Gastroesophageal sphincter (tissue), 4 donors: ENCODE results near the gene SNX8. TPM values are rescaled to one million over a fixed set of nuclear protein-coding genes. Genes with fewer than 3 reads are reported as not detected.

Experiments used
- ATAC-seq: fragments of 150-250 bp; one replicate; pipeline ENCODE4 v1.9.1; 2016; ENCODE audit warnings: mild to moderate bottlenecking, moderate library complexity
- H3K27ac ChIP-seq, 4 donors: fragments of 200-600 bp; sonication (generic) in 3 of 4; 1 replicate in 3 of 4; 2 replicates in 1 of 4; pipeline ENCODE4 v1.5.1; 2016 to 2019
- H3K27me3 ChIP-seq: fragments of 200-600 bp; sonication (generic); one replicate; pipeline ENCODE4 v1.5.1; 2019
- H3K36me3 ChIP-seq, 2 donors: fragments of 200-600 bp; sonication (generic); one replicate each; pipeline ENCODE4 v1.5.1; 2019; ENCODE audit warnings: control low read depth in 1 of 2
- H3K4me1 ChIP-seq, 3 donors: fragments of 200-600 bp; sonication (generic); 1 replicate in 2 of 3; 2 replicates in 1 of 3; pipeline ENCODE4 v1.5.1; 2016 to 2019; ENCODE audit warnings: control low read depth in 2 of 3
- H3K4me3 ChIP-seq, 2 donors: fragments of 200-600 bp; sonication (generic); one replicate each; pipeline ENCODE4 v1.5.1; 2019; ENCODE audit warnings: mild to moderate bottlenecking in 1 of 2, moderate library complexity in 1 of 2
- H3K9me3 ChIP-seq, 3 donors: fragments of 200-600 bp; sonication (generic); one replicate each; pipeline ENCODE4 v1.5.1; 2017 to 2019; ENCODE audit warnings: control low read depth in 2 of 3
- EP300 ChIP-seq: sonication (generic); formaldehyde crosslinking; IDR thresholded peaks from one replicate; pipeline ENCODE4 v1.6.1; 2017; ENCODE audit warnings: antibody characterized with exemption, mild to moderate bottlenecking
- POLR2A ChIP-seq, 2 donors: fragments of 450-650 bp; IDR thresholded peaks; one replicate each; pipeline ENCODE4 v1.6.1; 2017; ENCODE audit warnings: antibody characterized with exemption in 2 of 2, mild to moderate bottlenecking in 2 of 2, moderate library complexity in 1 of 2
- POLR2AphosphoS5 ChIP-seq: sonication (generic); formaldehyde crosslinking; IDR thresholded peaks from one replicate; pipeline ENCODE4 v1.6.1; 2017; ENCODE audit warnings: antibody characterized with exemption
- WGBS, 2 donors: methylation state at CpG; one replicate each; pipeline ENCODE4 v1.1.5; 2018; ENCODE audit warnings: low coverage in 1 of 2; 5-methylcytosine and 5-hydroxymethylcytosine counted together
- total RNA-seq, 4 donors: library from RNA; depleted of rRNA; stranded (reverse); fragments of >200 nt; gene quantifications; one replicate each; pipeline ENCODE4 v1.1.0, GENCODE V29; 2016
- TF ChIP-seq, protein P1 (sequence below), 4 experiments: fragments of 200-600 bp in 2 of 4; fragments of 450-650 bp in 2 of 4; sonication (generic) in 1 of 4; IDR thresholded peaks; one replicate each; pipeline ENCODE4 v1.5.1; 2017 to 2019; ENCODE audit warnings: antibody characterized with exemption in 4 of 4, mild to moderate bottlenecking in 2 of 4, moderate library complexity in 2 of 4

Gene SNX8
- total RNA-seq, 4 donors from 2014 or later, result 8.7 to 17.8 (median 9.8) TPM

DNA sequence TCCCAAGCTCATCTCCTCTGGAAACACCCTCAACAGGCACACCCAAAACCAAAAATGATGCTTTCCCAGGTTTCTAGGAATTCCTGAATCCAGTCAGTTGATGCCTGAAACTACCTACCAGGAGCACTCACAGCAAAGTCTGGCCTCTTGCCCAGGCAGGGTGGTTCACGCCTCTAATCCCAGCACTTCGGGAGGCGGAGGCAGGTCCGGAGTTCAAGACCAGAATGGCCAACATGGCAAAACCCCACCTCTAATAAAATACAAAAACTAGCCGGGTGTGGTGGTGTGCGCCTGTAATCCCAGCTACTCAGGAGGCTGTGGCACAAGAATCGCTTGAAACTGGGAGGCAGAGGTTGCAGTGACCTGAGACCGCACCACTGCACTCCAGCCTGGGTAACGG lies 83.4 kb downstream of the SNX8 start:
- Histone ChIP-seq H3K27ac (no peak overlapping the region), H3K36me3 (peaks cover 0 to 61% of the 10 kb centered on the region in 2 donors), H3K4me3 (peak overlapping the region in 1 of 2 donors; percentile 100), H3K27me3 (no peaks in the 10 kb centered on the region), H3K9me3 (no peaks in the 10 kb centered on the region), H3K4me1 (peaks cover 0 to 41% (median 15%) of the 10 kb centered on the region in 3 donors)
- ATAC-seq, result no peak
- TF ChIP-seq POLR2AphosphoS5 (no peak), POLR2A (IDR thresholded peaks at IDR 0.05) (no peak), EP300 (no peak)
- TF ChIP-seq, protein P1, sequence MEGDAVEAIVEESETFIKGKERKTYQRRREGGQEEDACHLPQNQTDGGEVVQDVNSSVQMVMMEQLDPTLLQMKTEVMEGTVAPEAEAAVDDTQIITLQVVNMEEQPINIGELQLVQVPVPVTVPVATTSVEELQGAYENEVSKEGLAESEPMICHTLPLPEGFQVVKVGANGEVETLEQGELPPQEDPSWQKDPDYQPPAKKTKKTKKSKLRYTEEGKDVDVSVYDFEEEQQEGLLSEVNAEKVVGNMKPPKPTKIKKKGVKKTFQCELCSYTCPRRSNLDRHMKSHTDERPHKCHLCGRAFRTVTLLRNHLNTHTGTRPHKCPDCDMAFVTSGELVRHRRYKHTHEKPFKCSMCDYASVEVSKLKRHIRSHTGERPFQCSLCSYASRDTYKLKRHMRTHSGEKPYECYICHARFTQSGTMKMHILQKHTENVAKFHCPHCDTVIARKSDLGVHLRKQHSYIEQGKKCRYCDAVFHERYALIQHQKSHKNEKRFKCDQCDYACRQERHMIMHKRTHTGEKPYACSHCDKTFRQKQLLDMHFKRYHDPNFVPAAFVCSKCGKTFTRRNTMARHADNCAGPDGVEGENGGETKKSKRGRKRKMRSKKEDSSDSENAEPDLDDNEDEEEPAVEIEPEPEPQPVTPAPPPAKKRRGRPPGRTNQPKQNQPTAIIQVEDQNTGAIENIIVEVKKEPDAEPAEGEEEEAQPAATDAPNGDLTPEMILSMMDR (IDR thresholded peaks at IDR 0.05), result no peak
- 95% methylated on average over 8 of the region's 9 CpGs; no CpG with 5 or more reads in 1 of the 2 donors for WGBS, 2 donors

DNA sequence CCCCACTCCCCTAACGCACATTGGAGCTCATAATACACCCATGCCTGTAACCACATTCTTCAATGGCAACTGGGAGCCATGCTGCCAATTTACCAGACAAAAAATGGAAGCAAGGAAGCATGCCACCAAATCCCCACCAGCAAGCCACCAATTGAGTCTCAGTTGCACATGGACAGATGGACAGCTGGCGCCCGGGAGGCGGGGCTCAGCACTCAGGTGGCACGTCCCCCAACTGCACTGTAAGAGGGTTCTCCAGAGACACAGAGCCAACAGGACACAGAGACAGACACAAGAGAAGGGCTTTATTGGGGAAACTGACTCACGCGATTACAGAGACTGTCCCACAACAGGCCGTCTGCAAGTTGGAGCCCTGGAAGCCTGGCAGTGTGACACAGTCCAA lies 84.0 kb downstream of the SNX8 start:
- TF ChIP-seq POLR2AphosphoS5 (no peak), POLR2A (IDR thresholded peaks at IDR 0.05) (no peak), EP300 (no peak)
- TF ChIP-seq, protein P1 (IDR thresholded peaks at IDR 0.05), result no peak
- Histone ChIP-seq H3K4me3 (no peak overlapping the region), H3K27me3 (no peaks in the 10 kb centered on the region), H3K36me3 (peaks cover 0 to 61% of the 10 kb centered on the region in 2 donors), H3K9me3 (no peaks in the 10 kb centered on the region), H3K27ac (no peak overlapping the region), H3K4me1 (peaks cover 0 to 41% (median 15%) of the 10 kb centered on the region in 3 donors)
- ATAC-seq, result no peak
- WGBS, 2 donors, result 92 to 100% methylated on average over 1 to 7 of the region's 8 CpGs

DNA sequence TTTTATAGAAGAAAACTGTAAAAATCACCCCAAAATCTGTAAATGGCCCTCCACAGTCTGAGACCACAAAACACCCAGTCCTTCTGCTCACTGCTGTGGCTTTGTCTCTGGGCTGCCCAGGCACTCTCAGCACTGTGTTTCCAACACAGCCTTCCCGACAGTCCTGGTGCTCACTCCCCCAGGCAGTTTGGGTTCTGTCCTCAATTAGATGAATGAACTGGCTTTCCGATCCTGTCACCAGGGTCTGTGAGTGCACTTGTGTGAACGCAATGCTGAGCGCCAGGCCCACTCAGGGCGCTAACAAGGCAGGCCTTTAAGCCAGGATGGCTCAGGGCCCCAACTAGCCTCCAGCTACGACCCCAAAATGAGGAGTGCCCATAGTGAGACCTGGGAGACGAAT lies 84.8 kb downstream of the SNX8 start:
- H3K36me3 ChIP-seq, result peaks cover 0 to 61% of the 10 kb centered on the region in 2 donors
- no peak for TF ChIP-seq POLR2AphosphoS5
- TF ChIP-seq, protein P1 (IDR thresholded peaks at IDR 0.05), result no peak
- no peak for TF ChIP-seq POLR2A (IDR thresholded peaks at IDR 0.05)
- no peak for TF ChIP-seq EP300
- no peaks in the 10 kb centered on the region for H3K9me3 ChIP-seq
- no peak overlapping the region for H3K27ac ChIP-seq
- ATAC-seq, result no peak
- 71 to 80% methylated on average over 1 of the region's 7 CpGs for WGBS, 2 donors
- no peaks in the 10 kb centered on the region for H3K27me3 ChIP-seq
- H3K4me1 ChIP-seq, result peaks cover 0 to 41% (median 15%) of the 10 kb centered on the region in 3 donors
- H3K4me3 ChIP-seq, result no peak overlapping the region

DNA sequence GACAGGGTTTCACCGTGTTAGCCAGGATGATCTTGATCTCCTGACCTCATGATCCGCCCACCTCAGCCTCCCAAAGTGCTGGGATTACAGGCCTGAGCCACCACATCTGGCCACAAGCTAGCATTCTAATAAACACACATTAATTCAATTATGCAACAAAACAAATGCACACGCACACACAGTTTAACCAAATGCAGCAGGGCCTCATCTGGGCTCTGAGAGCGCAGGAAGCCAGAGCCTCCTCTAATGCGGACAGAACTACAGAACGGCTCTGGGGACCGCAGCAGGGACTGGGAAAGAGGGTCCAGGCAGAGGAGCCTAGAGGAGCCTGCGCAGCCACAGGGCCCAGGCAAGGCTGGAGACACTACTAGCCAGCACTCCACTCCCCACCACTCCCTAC lies 85.3 kb downstream of the SNX8 start:
- WGBS, 2 donors, result 60 to 63% methylated on average over 1 to 4 of the region's 8 CpGs

DNA sequence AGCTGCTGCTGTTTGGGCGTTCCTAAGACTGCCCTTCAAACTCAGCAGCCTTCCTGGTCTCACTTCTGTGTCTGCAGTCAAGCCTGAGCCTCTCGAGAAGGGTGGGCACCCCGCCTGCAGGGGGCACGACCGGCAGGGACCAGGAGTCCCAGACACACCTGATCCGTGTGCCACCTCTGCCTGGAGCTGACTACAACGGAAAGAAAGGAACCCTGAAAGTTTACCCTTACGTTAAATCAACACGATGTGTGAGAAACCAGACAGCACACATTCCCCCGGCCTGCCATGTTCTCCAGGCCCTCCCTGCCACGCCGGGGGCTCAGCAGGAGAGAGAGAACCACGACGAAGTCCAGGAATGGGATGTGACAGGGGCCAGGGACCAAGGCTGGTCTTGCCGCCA lies 86.5 kb downstream of the SNX8 start:
- Histone ChIP-seq H3K36me3 (peaks cover 0 to 74% of the 10 kb centered on the region in 2 donors), H3K4me3 (no peak overlapping the region), H3K27ac (no peak overlapping the region), H3K27me3 (no peaks in the 10 kb centered on the region), H3K9me3 (no peaks in the 10 kb centered on the region), H3K4me1 (peaks cover 0 to 35% (median 15%) of the 10 kb centered on the region in 3 donors)
- ATAC-seq, result no peak
- WGBS, 2 donors, result 100% methylated on average over 3 of the region's 15 CpGs; no CpG with 5 or more reads in 1 of the 2 donors
- TF ChIP-seq POLR2AphosphoS5 (no peak), EP300 (no peak), POLR2A (IDR thresholded peaks at IDR 0.05) (no peak)
- TF ChIP-seq, protein P1 (IDR thresholded peaks at IDR 0.05), result no peak

More for the DNA sequence above, 85.3 kb downstream of the SNX8 start:
- no peaks in the 10 kb centered on the region for H3K27me3 ChIP-seq
- no peak for TF ChIP-seq POLR2A (IDR thresholded peaks at IDR 0.05)
- TF ChIP-seq, protein P1 (IDR thresholded peaks at IDR 0.05), result no peak
- TF ChIP-seq POLR2AphosphoS5, result no peak
- no peak for TF ChIP-seq EP300
- peaks cover 0 to 62% of the 10 kb centered on the region in 2 donors for H3K36me3 ChIP-seq
- no peak overlapping the region for H3K4me3 ChIP-seq
- H3K27ac ChIP-seq, result no peak overlapping the region
- peaks cover 0 to 41% (median 15%) of the 10 kb centered on the region in 3 donors for H3K4me1 ChIP-seq
- H3K9me3 ChIP-seq, result no peaks in the 10 kb centered on the region
- ATAC-seq, result no peak
